ENCODE measurements around the gene POU6F2. TPM values are rescaled to one million over a fixed set of nuclear protein-coding genes. Genes with fewer than 3 reads are reported as not detected.

POU6F2 gene
- total and polyA plus RNA-seq, 2 donors (not counting 1 experiment from before 2014, with no cell fraction given): 0.47 TPM; not detected in 1

DNA sequence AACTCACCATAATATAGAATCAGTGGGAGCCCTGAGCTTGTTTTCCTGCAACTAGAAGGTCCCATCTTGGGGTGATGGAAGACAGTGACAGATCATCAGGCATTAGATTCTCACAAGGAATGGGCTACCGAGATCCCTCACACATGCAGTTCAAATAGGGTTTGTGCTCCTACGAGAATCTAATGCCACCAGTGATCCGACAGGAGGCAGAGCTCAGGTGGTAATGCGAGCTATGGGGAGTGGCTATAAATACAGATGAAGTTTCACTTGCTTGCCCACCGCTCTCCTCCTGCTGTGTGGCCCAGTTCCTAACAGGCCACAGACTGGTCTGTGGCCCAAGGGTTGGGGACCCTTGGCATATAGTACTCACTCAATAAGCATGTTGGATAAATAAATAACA is 93.4 kb downstream of the POU6F2 start:
- no peaks in the 10 kb centered on the region for H4K20me1 ChIP-seq (ENCODE audit: control insufficient read depth, insufficient read depth, low read length, poor library complexity, severe bottlenecking)
- no peaks in the 10 kb centered on the region for H3K9me3 Mint-ChIP-seq (ENCODE audit: insufficient read depth)
- no peak overlapping the region for H3K27ac Mint-ChIP-seq
- H3K27me3 Mint-ChIP-seq: peaks cover 3% of the 10 kb centered on the region
- 100% methylated on average over 4 of the region's 5 CpGs for WGBS (ENCODE audit: insufficient coverage)
- DNase-seq (no peak), ATAC-seq (ENCODE audit: low read depth) (no peak)
- ChIA-PET CTCF (no interaction called here), POLR2A (no interaction called here)
- no peak overlapping the region for H3K9ac ChIP-seq (ENCODE audit: low read length)
- H3K4me3 ChIP-seq (ENCODE audit: control extremely low read depth in 1 of 5, extremely low read depth in 1 of 5, insufficient read depth in 1 of 5, low read depth in 2 of 5, low read length in 4 of 5): no peak overlapping the region
- H2AFZ ChIP-seq (ENCODE audit: insufficient read depth, low read depth, low read length, poor library complexity, severe bottlenecking): no peak overlapping the region
- intact Hi-C loops (cut with micrococcal nuclease): no loop called here
- no peaks in the 10 kb centered on the region for H3K79me2 ChIP-seq (ENCODE audit: control insufficient read depth, insufficient read depth, low read length)
- no peak overlapping the region for H3K4me3 Mint-ChIP-seq
- H3K9me3 ChIP-seq (ENCODE audit: control extremely low read depth in 1 of 3, control insufficient read depth in 2 of 3, insufficient read depth in 1 of 3, low read length in 2 of 3): no peaks in the 10 kb centered on the region
- H3K4me2 ChIP-seq (replicated peaks; ENCODE audit: low read depth, low read length, poor library complexity, severe bottlenecking): no peak overlapping the region
- H3K27me3 ChIP-seq (replicated peaks in 1 of 4; ENCODE audit: control extremely low read depth in 1 of 4, control insufficient read depth in 3 of 4, insufficient read depth in 4 of 4, low read length in 3 of 4): no peaks in the 10 kb centered on the region
- no peak for TF ChIP-seq EZH2 (IDR thresholded peaks at IDR 0.05; ENCODE audit: borderline replicate concordance, insufficient read depth, low read depth, low read length, poor library complexity, severe bottlenecking)
- TF ChIP-seq, protein P1, sequence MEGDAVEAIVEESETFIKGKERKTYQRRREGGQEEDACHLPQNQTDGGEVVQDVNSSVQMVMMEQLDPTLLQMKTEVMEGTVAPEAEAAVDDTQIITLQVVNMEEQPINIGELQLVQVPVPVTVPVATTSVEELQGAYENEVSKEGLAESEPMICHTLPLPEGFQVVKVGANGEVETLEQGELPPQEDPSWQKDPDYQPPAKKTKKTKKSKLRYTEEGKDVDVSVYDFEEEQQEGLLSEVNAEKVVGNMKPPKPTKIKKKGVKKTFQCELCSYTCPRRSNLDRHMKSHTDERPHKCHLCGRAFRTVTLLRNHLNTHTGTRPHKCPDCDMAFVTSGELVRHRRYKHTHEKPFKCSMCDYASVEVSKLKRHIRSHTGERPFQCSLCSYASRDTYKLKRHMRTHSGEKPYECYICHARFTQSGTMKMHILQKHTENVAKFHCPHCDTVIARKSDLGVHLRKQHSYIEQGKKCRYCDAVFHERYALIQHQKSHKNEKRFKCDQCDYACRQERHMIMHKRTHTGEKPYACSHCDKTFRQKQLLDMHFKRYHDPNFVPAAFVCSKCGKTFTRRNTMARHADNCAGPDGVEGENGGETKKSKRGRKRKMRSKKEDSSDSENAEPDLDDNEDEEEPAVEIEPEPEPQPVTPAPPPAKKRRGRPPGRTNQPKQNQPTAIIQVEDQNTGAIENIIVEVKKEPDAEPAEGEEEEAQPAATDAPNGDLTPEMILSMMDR (IDR thresholded peaks at IDR 0.05): no peak
- peaks cover 15% of the 10 kb centered on the region for H3K4me1 Mint-ChIP-seq
- peaks cover 3 to 4% of the 10 kb centered on the region in 2 donors for H3K4me1 ChIP-seq (ENCODE audit: control insufficient read depth in 2 of 2, insufficient read depth in 2 of 2, low read length in 2 of 2)
- no peak overlapping the region for H3K27ac ChIP-seq (ENCODE audit: low read length in 2 of 2)
- no peaks in the 10 kb centered on the region for H3K36me3 ChIP-seq (replicated peaks in 1 of 2; ENCODE audit: control extremely low read depth in 1 of 2, control insufficient read depth in 1 of 2, extremely low read depth in 1 of 2, insufficient read depth in 2 of 2, low read length in 1 of 2)

DNA sequence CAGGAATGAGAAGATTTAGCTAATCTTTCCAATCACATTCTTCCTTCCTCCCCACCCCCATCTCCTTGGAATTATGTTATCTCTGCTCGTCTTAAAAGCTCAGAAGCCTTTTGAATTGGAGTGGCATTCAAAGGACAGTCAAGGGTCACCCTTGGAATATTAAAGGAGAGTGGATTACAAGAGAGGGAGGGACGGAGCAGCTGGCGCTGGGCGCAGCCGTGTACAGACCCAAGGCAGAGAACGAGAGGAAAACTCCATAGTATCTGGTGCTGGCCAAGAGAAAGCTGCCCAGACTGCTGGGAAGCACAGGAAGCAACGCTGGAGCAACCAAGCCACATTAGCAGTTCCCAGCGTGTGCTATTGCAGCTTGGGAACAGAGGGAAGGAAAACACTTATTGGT is 95.7 kb downstream of the POU6F2 start:
- TF ChIP-seq EZH2 (IDR thresholded peaks at IDR 0.05; ENCODE audit: borderline replicate concordance, insufficient read depth, low read depth, low read length, poor library complexity, severe bottlenecking): no peak
- TF ChIP-seq, protein P1 (IDR thresholded peaks at IDR 0.05): no peak
- H3K9me3 Mint-ChIP-seq (ENCODE audit: insufficient read depth): no peaks in the 10 kb centered on the region
- no peaks in the 10 kb centered on the region for H4K20me1 ChIP-seq (ENCODE audit: control insufficient read depth, insufficient read depth, low read length, poor library complexity, severe bottlenecking)
- H3K4me1 ChIP-seq (ENCODE audit: control insufficient read depth in 2 of 2, insufficient read depth in 2 of 2, low read length in 2 of 2): peaks cover 3 to 4% of the 10 kb centered on the region in 2 donors
- no peak overlapping the region for H2AFZ ChIP-seq (ENCODE audit: insufficient read depth, low read depth, low read length, poor library complexity, severe bottlenecking)
- CTCF ChIA-PET: no interaction called here
- H3K27ac ChIP-seq (ENCODE audit: low read length in 2 of 2): no peak overlapping the region
- no peak overlapping the region for H3K4me3 ChIP-seq (ENCODE audit: control extremely low read depth in 1 of 5, extremely low read depth in 1 of 5, insufficient read depth in 1 of 5, low read depth in 2 of 5, low read length in 4 of 5)
- DNase-seq (no peak), ATAC-seq (ENCODE audit: low read depth) (no peak)
- H3K27ac Mint-ChIP-seq: no peak overlapping the region
- H3K9me3 ChIP-seq (ENCODE audit: control extremely low read depth in 1 of 3, control insufficient read depth in 2 of 3, insufficient read depth in 1 of 3, low read length in 2 of 3): no peaks in the 10 kb centered on the region
- H3K27me3 Mint-ChIP-seq: peaks cover 3% of the 10 kb centered on the region
- no peak overlapping the region for H3K4me2 ChIP-seq (replicated peaks; ENCODE audit: low read depth, low read length, poor library complexity, severe bottlenecking)
- H3K9ac ChIP-seq (ENCODE audit: low read length): no peak overlapping the region
- peaks cover 15% of the 10 kb centered on the region for H3K4me1 Mint-ChIP-seq
- H3K79me2 ChIP-seq (ENCODE audit: control insufficient read depth, insufficient read depth, low read length): no peaks in the 10 kb centered on the region
- intact Hi-C loops (cut with micrococcal nuclease): no loop called here
- WGBS (ENCODE audit: insufficient coverage): 87% methylated on average over 7 of the region's 8 CpGs
- H3K27me3 ChIP-seq (replicated peaks in 1 of 4; ENCODE audit: control extremely low read depth in 1 of 4, control insufficient read depth in 3 of 4, insufficient read depth in 4 of 4, low read length in 3 of 4): no peaks in the 10 kb centered on the region
- no peak overlapping the region for H3K4me3 Mint-ChIP-seq
- POLR2A ChIA-PET: no interaction called here
- no peaks in the 10 kb centered on the region for H3K36me3 ChIP-seq (replicated peaks in 1 of 2; ENCODE audit: control extremely low read depth in 1 of 2, control insufficient read depth in 1 of 2, extremely low read depth in 1 of 2, insufficient read depth in 2 of 2, low read length in 1 of 2)
